AG04450 (cell line): ENCODE results near the gene MT2A. TPM values are rescaled to one million over a fixed set of nuclear protein-coding genes. Genes with fewer than 3 reads are reported as not detected.

ENCODE experiments used
- CTCF ChIA-PET: fragments of 300-600, 350-600 bp; formaldehyde crosslinking; extraction: SDS; loops from one replicate; lab custom pipeline; 2022; ENCODE audit warnings: antibody characterized with exemption, inconsistent platforms; lab: Charles Lee
- POLR2A ChIA-PET: fragments of 350-600 bp; formaldehyde crosslinking; extraction: SDS; loops from one replicate; lab custom pipeline; 2021; ENCODE audit warnings: antibody characterized with exemption, inconsistent platforms; lab: Yijun Ruan, JAX
- DNase-seq: peaks from one replicate; pipeline ENCODE4 v3.0.0-alpha.2; 2011; ENCODE audit warnings: low read depth, low spot score
- H3K27ac ChIP-seq: one replicate; pipeline ENCODE4 v1.5.1; 2012; ENCODE audit warnings: low read depth, low read length, control low read depth
- H3K27me3 ChIP-seq: one replicate; pipeline ENCODE4 v1.6.0; 2012; ENCODE audit warnings: low read length; ENCODE audit not compliant: control insufficient read depth, insufficient read depth
- H3K4me3 ChIP-seq: 2 replicates; pipeline ENCODE4 v1.5.1; 2011; ENCODE audit warnings: mild to moderate bottlenecking, low read depth, low read length, control low read depth
- H3K9me3 ChIP-seq: 2 replicates; pipeline ENCODE4 v1.5.1; 2012; ENCODE audit warnings: low read length; ENCODE audit not compliant: control insufficient read depth, insufficient read depth
- CTCF ChIP-seq: IDR thresholded peaks from 2 replicates; pipeline ENCODE4 v1.5.1; 2011; ENCODE audit warnings: low read depth, low read length, control low read depth, inconsistent platforms
- polyA plus RNA-seq: library from polyadenylated mRNA; depleted of rRNA; stranded (reverse); fragments of >200 nt; gene quantifications from 2 replicates; pipeline ENCODE4 v1.2.3, GENCODE V29; 2011

The MT2A gene
- polyA plus RNA-seq, 1 experiment: 82.6 TPM

- H3K27ac ChIP-seq: no peak within 1 kb of the TSS
- ChIA-PET CTCF (interaction anchor here (0.6 to 2.8 kb wide), 2 partner anchors 12 to 34 kb away, joined by 4 to 9 read pairs; no protein-coding TSS in a partner anchor), POLR2A (no interaction called here)
- no peaks in the 10 kb centered on the region for H3K9me3 ChIP-seq
- DNase-seq: no peak
- no peak within 1 kb of the TSS for H3K4me3 ChIP-seq
- peaks cover 34% of the 10 kb centered on the region for H3K27me3 ChIP-seq
- TF ChIP-seq CTCF: no peak
Observed at GRCh38 chr16:56564793-56565477, 43.4 kb upstream of the MT2A start, which contains the start of gene MT4. Gene MT4, plus strand, starts transcription at chr16:56565073. Its CDS starts 56 bp downstream, at chr16:56565129.

GRCh38 chr16:56569971-56570370 is 38.4 kb upstream of the MT2A start:
- POLR2A ChIA-PET: no interaction called here
- CTCF ChIA-PET: no interaction called here

GRCh38 chr16:56571525-56571924 is 36.9 kb upstream of the MT2A start:
- POLR2A ChIA-PET: no interaction called here
- H3K9me3 ChIP-seq: no peaks in the 10 kb centered on the region
- no peak overlapping the region for H3K27ac ChIP-seq
- DNase-seq: no peak
- H3K4me3 ChIP-seq: no peak overlapping the region
- no peak for TF ChIP-seq CTCF
- CTCF ChIA-PET: interaction anchor here (1.2 kb wide), 1 partner anchor 131 kb away, joined by 4 read pairs; no protein-coding TSS in a partner anchor
- H3K27me3 ChIP-seq: peaks cover 17% of the 10 kb centered on the region

More at GRCh38 chr16:56569971-56570370, 38.4 kb upstream of the MT2A start:
- Histone ChIP-seq H3K9me3 (no peaks in the 10 kb centered on the region), H3K27me3 (peaks cover 30% of the 10 kb centered on the region), H3K4me3 (no peak overlapping the region), H3K27ac (no peak overlapping the region)
- TF ChIP-seq CTCF: no peak
- DNase-seq: no peak

- POLR2A ChIA-PET: no interaction called here
- no peak overlapping the region for H3K27ac ChIP-seq
- no peak for TF ChIP-seq CTCF
- CTCF ChIA-PET: no interaction called here
- H3K4me3 ChIP-seq: no peak overlapping the region
- H3K9me3 ChIP-seq: no peaks in the 10 kb centered on the region
- H3K27me3 ChIP-seq: peaks cover 6% of the 10 kb centered on the region
- DNase-seq: no peak
Observed at GRCh38 chr16:56574625-56575024, 33.8 kb upstream of the MT2A start.
